ENCODE data around the gene BPIFB4. TPM values are rescaled to one million over a fixed set of nuclear protein-coding genes. Genes with fewer than 3 reads are reported as not detected.
"Not testable (repeated sequence)": the region's sequence is repeated elsewhere in the genome, so short reads cannot be mapped to it uniquely, and the experiment has no call there.

Gene BPIFB4
- total RNA-seq, 1 donor from 2014 or later = not detected

- DNase-seq (ENCODE audit: low read depth, low spot score) = no peak
- Mint-ChIP-seq H3K27me3 (ENCODE audit: low read depth) (no peaks in the 10 kb centered on the region), H3K9me3 (no peaks in the 10 kb centered on the region), H3K4me3 (no peak overlapping the region), H3K4me1 (peaks cover 39% of the 10 kb centered on the region), H3K36me3 (ENCODE audit: low read depth) (no peaks in the 10 kb centered on the region), H3K27ac (ENCODE audit: unreplicated experiment) (no peak overlapping the region)
- no peak for TF ChIP-seq CTCF (conservative IDR thresholded peaks at IDR 0.05)
These were observed 24.1 kb downstream of the BPIFB4 start for GRCh38 chr20:33103556-33103955.

- H3K4me1 Mint-ChIP-seq = peaks cover 47% of the 10 kb centered on the region
- no peaks in the 10 kb centered on the region for H3K36me3 Mint-ChIP-seq (ENCODE audit: low read depth)
- no peak overlapping the region for H3K27ac Mint-ChIP-seq (ENCODE audit: unreplicated experiment)
- no peak overlapping the region for H3K4me3 Mint-ChIP-seq
- no peaks in the 10 kb centered on the region for H3K27me3 Mint-ChIP-seq (ENCODE audit: low read depth)
- no peak for DNase-seq (ENCODE audit: low read depth, low spot score)
- TF ChIP-seq CTCF (conservative IDR thresholded peaks at IDR 0.05) = no peak
- H3K9me3 Mint-ChIP-seq = no peaks in the 10 kb centered on the region
These were observed 24.9 kb downstream of the BPIFB4 start for GRCh38 chr20:33104336-33104735.

- no peak for TF ChIP-seq CTCF (conservative IDR thresholded peaks at IDR 0.05)
- no peak overlapping the region for H3K27ac Mint-ChIP-seq (ENCODE audit: unreplicated experiment)
- no peaks in the 10 kb centered on the region for H3K27me3 Mint-ChIP-seq (ENCODE audit: low read depth)
- no peaks in the 10 kb centered on the region for H3K36me3 Mint-ChIP-seq (ENCODE audit: low read depth)
- no peak overlapping the region for H3K4me3 Mint-ChIP-seq
- H3K9me3 Mint-ChIP-seq = no peaks in the 10 kb centered on the region
- peaks cover 52% of the 10 kb centered on the region for H3K4me1 Mint-ChIP-seq
- DNase-seq (ENCODE audit: low read depth, low spot score) = no peak
These were observed 26.0 kb downstream of the BPIFB4 start for GRCh38 chr20:33105316-33105924.

GRCh38 chr20:33106058-33106620 lies 26.7 kb downstream of the BPIFB4 start:
- not testable (repeated sequence) for H3K9me3 Mint-ChIP-seq; H3K4me3 Mint-ChIP-seq; H3K27me3 Mint-ChIP-seq (ENCODE audit: low read depth); H3K36me3 Mint-ChIP-seq (ENCODE audit: low read depth); DNase-seq (ENCODE audit: low read depth, low spot score)
- Mint-ChIP-seq H3K4me1 (peaks cover 52% of the 10 kb centered on the region), H3K27ac (ENCODE audit: unreplicated experiment) (peak overlapping the region; percentile 69)

GRCh38 chr20:33108661-33109060 lies 29.2 kb downstream of the BPIFB4 start:
- Mint-ChIP-seq H3K36me3 (ENCODE audit: low read depth) (peaks cover 3% of the 10 kb centered on the region), H3K27me3 (ENCODE audit: low read depth) (no peaks in the 10 kb centered on the region), H3K27ac (ENCODE audit: unreplicated experiment) (no peak overlapping the region), H3K4me3 (no peak overlapping the region), H3K9me3 (peaks cover 7% of the 10 kb centered on the region), H3K4me1 (peaks cover 54% of the 10 kb centered on the region)
- no peak for DNase-seq (ENCODE audit: low read depth, low spot score)
- no peak for TF ChIP-seq CTCF (conservative IDR thresholded peaks at IDR 0.05)

GRCh38 chr20:33110147-33110825 lies 30.8 kb downstream of the BPIFB4 start:
- DNase-seq (ENCODE audit: low read depth, low spot score) = no peak
- Mint-ChIP-seq H3K9me3 (peaks cover 12% of the 10 kb centered on the region), H3K36me3 (ENCODE audit: low read depth) (peaks cover 9% of the 10 kb centered on the region), H3K27ac (ENCODE audit: unreplicated experiment) (no peak overlapping the region), H3K4me3 (no peak overlapping the region), H3K27me3 (ENCODE audit: low read depth) (no peaks in the 10 kb centered on the region), H3K4me1 (peaks cover 50% of the 10 kb centered on the region)
- TF ChIP-seq CTCF (conservative IDR thresholded peaks at IDR 0.05) = no peak

Measured in neural crest cell (in vitro differentiated cells).